Amygdala (tissue), 56 donors: ENCODE data around the gene IL19.
"Not testable (repeated sequence)": the region's sequence is repeated elsewhere in the genome, so short reads cannot be mapped to it uniquely, and the experiment has no call there.

Source experiments
- DNase-seq, 56 donors: peaks; one replicate each; lab custom pipeline; 2025; lab: John Stamatoyannopoulos, UW

IL19 gene

GRCh38 chr1:206852662-206853061 lies 82.1 kb downstream of the IL19 start:
- DNase-seq: not testable (repeated sequence)

- not testable (repeated sequence) for DNase-seq
These were observed 83.1 kb downstream of the IL19 start for GRCh38 chr1:206853696-206854095.

- DNase-seq: no peak
These were observed 84.0 kb downstream of the IL19 start for GRCh38 chr1:206854401-206855129.

- no peak for DNase-seq
These were observed 85.3 kb downstream of the IL19 start for GRCh38 chr1:206855859-206856258.

GRCh38 chr1:206856674-206857464 lies 86.3 kb downstream of the IL19 start:
- no peak for DNase-seq

- peak in 5 of 56 donors; percentile 5 to 24 (median 9) for DNase-seq
These were observed 88.5 kb downstream of the IL19 start for GRCh38 chr1:206859082-206859521.

- no peak for DNase-seq
These were observed 89.6 kb downstream of the IL19 start for GRCh38 chr1:206860165-206860564.

GRCh38 chr1:206863266-206863665 lies 92.7 kb downstream of the IL19 start:
- no peak for DNase-seq

GRCh38 chr1:206864939-206865671 lies 94.5 kb downstream of the IL19 start, which contains the start of gene IL20:
Gene IL20 (plus strand): TSS chr1:206865623. CDS start chr1:206865853, 230 bp downstream.
- DNase-seq: peak in 20 of 56 donors; percentile 1 to 62 (median 11)

GRCh38 chr1:206866062-206866461 lies 95.5 kb downstream of the IL19 start:
- no peak for DNase-seq

- no peak for DNase-seq
These were observed 96.7 kb downstream of the IL19 start for GRCh38 chr1:206867239-206867638.

GRCh38 chr1:206867716-206868115 lies 97.1 kb downstream of the IL19 start:
- DNase-seq: no peak

- no peak for DNase-seq
These were observed 97.7 kb downstream of the IL19 start for GRCh38 chr1:206868264-206868663.

GRCh38 chr1:206872139-206872538 lies 101.6 kb downstream of the IL19 start:
- no peak for DNase-seq

GRCh38 chr1:206873603-206874188 lies 103.1 kb downstream of the IL19 start:
- DNase-seq: no peak

GRCh38 chr1:206875752-206876377 lies 105.3 kb downstream of the IL19 start:
- DNase-seq: no peak

- no peak for DNase-seq
These were observed 107.9 kb downstream of the IL19 start for GRCh38 chr1:206878456-206878855.

- no peak for DNase-seq
These were observed 109.7 kb downstream of the IL19 start for GRCh38 chr1:206880314-206880713.

- DNase-seq: no peak
These were observed 112.0 kb downstream of the IL19 start for GRCh38 chr1:206882555-206882954.

GRCh38 chr1:206883160-206883559 lies 112.6 kb downstream of the IL19 start:
- no peak for DNase-seq
